GM13977 (cell line): ENCODE data around the gene SLC37A3.

Experiments used
- DNase-seq: peaks from one replicate; pipeline ENCODE4 v3.0.0; 2012; ENCODE audit warnings: low spot score
- in situ Hi-C: fragments of 300-500 bp; cut with MboI; formaldehyde crosslinking; loops from one replicate; pipeline ENCODE4 v1.12.0; 2022; ENCODE audit warnings: low sequenced_read_pairs, low pct_unique_long_range_greater_than_20kb, mixed read lengths, inconsistent platforms; ENCODE audit not compliant: unreplicated experiment
- TF ChIP-seq, protein P1 (sequence below): IDR thresholded peaks from 2 replicates; pipeline ENCODE4 v1.5.1; 2012; ENCODE audit warnings: mild to moderate bottlenecking, control low read depth; ENCODE audit not compliant: insufficient read depth; ENCODE audit errors: extremely low read depth, missing control alignments

SLC37A3 gene

DNA sequence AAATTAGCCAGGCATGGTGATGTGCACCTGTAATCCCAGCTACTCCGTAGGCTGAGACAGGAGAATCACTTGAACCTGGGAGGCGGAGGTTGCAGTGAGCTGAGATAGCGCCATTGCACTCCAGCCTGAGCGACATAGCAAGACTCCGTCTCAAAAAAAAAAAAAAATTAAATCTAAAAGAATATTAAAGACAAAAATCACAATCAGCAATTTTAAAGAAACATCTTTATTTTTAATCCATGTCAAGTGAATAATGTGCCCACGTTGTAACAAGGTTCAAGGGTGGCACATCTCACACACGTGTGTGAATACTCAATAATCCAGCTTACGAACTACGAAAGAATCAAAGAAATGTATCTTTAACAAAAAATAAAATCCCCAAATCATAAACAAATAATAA, 23.0 kb downstream of the SLC37A3 start:
- TF ChIP-seq, protein P1, sequence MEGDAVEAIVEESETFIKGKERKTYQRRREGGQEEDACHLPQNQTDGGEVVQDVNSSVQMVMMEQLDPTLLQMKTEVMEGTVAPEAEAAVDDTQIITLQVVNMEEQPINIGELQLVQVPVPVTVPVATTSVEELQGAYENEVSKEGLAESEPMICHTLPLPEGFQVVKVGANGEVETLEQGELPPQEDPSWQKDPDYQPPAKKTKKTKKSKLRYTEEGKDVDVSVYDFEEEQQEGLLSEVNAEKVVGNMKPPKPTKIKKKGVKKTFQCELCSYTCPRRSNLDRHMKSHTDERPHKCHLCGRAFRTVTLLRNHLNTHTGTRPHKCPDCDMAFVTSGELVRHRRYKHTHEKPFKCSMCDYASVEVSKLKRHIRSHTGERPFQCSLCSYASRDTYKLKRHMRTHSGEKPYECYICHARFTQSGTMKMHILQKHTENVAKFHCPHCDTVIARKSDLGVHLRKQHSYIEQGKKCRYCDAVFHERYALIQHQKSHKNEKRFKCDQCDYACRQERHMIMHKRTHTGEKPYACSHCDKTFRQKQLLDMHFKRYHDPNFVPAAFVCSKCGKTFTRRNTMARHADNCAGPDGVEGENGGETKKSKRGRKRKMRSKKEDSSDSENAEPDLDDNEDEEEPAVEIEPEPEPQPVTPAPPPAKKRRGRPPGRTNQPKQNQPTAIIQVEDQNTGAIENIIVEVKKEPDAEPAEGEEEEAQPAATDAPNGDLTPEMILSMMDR = no peak
- in situ Hi-C loops = no loop called here
- DNase-seq = no peak

DNA sequence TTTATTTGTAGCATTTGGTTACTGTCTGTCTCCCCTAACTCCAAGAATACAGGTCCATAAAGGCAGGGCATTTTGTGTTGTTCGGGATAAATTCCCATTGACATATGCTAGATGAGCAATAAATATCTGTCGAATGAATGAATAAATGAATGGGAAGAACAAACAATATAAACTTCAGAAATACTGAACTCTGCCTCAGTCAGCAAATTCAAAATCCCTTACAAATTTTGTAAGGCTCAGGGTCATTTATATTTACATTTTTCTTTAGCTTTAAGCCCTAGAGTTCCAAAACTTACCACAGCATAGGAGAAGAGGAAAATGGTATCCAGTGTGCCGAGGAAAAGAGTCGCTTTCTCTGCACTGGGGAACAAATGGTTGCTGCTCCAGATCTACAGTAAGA, 29.0 kb downstream of the SLC37A3 start:
- in situ Hi-C loops = no loop called here
- no peak for DNase-seq
- TF ChIP-seq, protein P1 = no peak

DNA sequence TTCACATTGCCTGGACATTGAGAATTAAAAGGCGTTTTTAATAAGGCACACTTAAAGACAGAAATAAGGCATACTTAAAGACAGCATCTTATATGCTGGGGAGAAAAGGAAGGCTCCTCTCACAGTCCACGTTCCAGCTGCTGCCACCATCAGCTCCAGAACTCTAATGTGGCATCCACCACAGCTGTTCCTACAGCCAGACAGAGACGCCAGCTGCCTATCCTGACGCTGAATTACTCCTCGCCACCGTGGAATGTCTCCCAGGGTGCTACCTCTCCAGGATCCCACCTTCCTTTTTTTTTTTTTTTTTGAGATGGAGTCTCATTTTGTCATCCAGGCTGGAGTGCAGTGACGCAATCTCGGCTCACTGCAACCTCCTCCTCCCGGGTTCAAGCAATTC, 30.8 kb downstream of the SLC37A3 start:
- in situ Hi-C loops = no loop called here
- no peak for DNase-seq
- TF ChIP-seq, protein P1 = no peak

DNA sequence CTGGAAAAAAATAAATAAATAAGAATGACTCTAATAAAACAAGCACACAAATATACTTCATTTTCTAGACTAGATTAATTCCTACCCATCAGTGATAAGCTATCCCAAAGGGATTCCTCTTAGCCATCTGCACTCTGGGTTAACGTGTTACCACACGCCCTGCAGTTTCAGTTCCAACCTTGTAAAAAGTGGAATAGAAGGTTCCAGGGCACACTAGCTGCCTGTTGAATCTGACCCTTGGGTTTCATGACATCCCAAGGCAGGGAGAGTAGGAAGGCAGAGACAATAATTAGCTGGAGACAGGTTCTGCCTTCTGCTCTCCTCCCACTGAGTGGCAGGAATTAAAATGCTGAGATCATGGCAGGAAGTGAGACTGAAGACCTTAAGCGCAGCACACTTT, 33.5 kb downstream of the SLC37A3 start:
- TF ChIP-seq, protein P1 = no peak
- in situ Hi-C loops = no loop called here
- DNase-seq = no peak

DNA sequence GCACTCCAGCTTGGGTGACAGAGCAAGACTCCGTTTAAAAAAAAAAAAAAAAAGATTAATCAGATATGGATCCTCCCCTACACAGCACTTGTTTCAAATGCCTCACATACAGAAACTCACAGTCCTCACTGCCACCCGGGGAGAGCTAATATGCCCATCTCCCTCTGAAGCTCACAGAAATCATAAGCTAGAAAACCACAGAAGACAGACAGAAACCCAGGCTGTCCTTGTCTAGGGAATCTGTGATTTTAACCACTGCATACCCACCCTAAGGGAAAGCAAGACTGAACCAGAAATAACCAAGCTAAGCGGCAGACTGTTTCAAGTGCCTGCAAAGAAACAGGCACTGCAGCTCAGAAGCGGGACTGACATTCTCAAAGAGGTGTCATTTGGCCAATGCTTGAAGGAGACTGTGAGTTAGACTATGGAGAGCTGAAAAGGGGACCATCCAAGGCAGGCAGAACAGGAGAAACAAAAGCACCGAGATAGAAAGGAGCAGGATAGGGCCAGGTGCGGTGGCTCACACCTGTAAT, 37.6 kb downstream of the SLC37A3 start:
- in situ Hi-C loops = no loop called here
- TF ChIP-seq, protein P1 = no peak
- no peak for DNase-seq

DNA sequence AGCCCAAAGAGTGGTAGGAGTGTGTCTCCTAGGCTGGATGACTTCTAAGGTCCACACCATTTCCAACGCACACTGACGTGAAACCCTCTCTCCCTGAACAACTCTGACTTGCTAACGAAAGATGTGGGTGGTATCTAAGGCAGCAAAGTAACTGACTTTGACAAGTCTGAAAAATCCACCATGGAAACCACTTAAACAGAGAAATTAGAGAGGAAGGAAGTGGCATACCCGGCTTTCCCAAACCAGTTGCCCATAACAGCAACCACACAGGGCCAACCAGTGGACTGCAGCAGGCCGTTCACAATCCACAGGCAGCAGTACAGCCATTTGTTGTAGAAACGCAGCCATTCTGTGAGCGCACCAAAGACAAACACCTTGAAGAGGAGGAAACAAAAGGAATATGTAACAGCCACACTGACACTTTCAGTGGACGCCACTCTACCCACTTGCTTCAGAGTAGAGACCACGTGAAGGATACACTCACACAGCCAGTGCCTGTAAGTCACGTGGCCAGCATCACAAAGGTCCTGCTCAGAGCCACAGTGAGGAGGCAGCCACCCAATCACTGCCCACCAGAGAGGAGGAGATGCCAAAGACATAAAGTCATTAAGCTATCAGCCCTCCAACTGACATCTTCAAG, 39.8 kb downstream of the SLC37A3 start:
- in situ Hi-C loops = no loop called here
- TF ChIP-seq, protein P1 = no peak
- no peak for DNase-seq
